Stimulated activated CD8-positive, alpha-beta memory T cell treated with anti-CD3 and anti-CD28 coated beads, Interleukin-15, amount 100 ng/mL, for 4 hours (primary cell): ENCODE results near the gene DCAF5.

Experiments used
- DNase-seq, 2 donors: peaks; one replicate each; pipeline ENCODE4 v3.0.0-alpha.2; 2020; ENCODE audit warnings: low read depth in 2 of 2

Gene DCAF5

DNA sequence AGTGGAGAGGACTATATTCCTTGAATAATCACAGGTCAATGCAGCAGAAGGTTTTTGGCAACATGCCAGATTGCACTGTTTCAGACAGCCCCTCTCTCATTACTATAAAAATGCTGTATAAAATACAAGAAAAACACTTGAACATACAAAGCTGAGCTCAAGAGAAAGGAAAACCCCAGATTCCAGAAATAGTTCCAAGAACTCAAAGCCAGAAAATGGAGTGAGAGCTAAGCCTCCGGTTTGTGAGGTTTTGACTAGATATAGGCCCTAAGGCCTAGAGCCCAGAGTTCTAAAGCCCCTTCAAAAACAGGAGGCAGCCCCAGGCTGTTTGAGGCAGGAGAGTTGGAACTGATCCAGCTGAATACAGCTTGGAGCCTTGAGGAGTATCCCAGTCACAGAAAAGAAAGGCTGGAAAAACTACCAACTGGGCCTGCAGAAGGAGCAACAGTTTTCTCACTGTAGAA, 144.5 kb downstream of the DCAF5 start:
- DNase-seq = no peak

GRCh38 chr14:69006346-69006745, 146.6 kb downstream of the DCAF5 start:
- DNase-seq = no peak

DNA sequence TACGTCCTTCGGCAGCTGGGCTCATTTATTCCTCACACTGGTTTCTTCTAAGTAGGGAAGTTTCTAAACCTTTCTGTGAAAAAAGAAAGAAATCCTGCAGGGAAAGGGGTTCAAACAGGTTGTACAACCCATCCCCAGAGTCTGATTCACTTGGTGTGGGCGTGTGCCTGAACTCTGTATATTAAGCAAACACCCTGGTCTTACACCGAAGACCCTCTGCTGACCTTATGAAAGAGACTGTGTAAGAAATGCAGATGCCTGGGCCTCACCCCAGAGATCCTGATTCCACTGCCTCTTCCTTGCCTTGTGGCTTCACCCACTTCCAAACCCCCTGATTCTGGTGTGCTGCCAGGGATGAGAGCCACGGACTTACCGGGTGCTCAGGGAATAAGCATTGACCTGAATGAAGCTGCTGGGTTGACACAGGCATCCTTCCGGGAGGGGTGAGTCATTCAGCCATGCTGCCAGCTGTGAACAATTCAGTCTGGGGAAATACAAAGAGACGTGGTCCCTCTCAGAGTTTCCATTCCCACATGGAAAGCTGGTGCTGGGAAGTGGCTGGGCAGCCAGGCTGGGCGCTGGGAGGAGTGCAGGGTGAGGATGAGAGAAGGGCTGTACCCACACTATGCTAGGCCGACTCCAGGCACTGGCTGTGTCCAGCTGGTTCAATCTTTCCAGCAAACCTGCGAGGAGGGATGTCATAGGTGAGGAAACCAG, 147.3 kb downstream of the DCAF5 start:
- no peak for DNase-seq

GRCh38 chr14:69004731-69005431, 148.0 kb downstream of the DCAF5 start:
- no peak for DNase-seq

DNA sequence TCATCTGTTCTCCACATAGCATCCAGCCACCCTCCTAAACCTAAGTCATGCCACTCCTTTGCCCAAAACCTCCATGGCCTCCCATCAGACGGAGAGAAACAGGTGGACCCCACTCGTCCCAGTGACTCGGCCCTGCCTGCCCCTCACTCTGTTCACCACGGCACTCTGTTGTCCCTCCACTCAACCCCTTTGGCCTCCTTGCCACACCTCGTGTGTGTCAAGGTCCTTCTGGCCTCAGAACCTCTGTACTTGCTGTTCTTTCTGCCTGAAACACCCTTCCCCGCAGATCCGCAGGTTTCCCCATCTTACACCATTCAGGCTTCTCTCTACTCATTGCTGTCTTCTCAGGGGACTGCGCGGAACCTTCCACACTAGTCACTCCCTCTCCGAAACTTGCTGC, 149.3 kb downstream of the DCAF5 start:
- no peak for DNase-seq

DNA sequence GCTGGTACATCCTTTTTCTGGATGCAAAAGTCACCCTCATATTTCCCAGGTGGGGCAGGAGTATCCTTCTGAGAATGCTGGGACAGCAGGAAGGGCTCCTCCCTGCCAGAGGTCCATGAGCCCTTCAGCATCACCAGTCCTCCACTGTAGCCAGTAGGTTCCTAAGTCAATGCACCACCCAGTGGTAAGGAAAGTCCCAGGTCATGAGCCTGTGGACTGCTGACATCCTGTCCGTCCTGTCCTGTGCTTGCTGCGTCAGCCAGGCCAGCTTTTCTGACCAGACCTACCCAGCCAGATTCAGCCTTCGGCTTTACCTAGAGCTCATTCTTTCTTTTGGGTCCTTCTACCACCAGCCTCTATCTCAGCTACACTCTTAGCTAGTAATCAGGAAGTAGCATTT, 150.8 kb downstream of the DCAF5 start:
- no peak for DNase-seq

DNA sequence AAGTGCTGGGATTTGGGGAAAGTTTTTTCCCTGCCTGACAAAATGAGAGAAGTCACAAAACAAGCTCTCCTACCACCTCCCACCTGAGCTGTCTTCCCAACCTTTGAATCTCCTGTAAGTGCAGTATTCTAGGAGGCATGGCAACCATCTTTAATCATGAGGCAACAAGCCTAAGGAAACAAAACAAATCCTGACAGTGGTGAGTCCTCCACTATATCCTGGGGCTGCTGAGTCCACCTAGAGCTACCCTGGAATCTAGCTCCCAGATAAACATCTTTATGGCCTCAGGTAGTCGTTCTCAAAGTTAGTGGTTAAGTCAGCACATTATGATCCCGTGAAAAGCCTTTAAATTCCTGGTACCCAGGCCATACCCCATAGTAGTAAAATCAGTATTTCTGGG, 151.5 kb downstream of the DCAF5 start:
- DNase-seq = no peak
